GM18858 (cell line): ENCODE data around the gene SOBP.

Experiments
- ATAC-seq: cut with Tn5 transposase; IDR thresholded peaks from one replicate; pipeline ENCODE4 v1.9.1; 2021; ENCODE audit not compliant: unreplicated experiment

SOBP gene

GRCh38 chr6:107634324-107635056 lies 144.6 kb downstream of the SOBP start:
- ATAC-seq = no peak

GRCh38 chr6:107635057-107635515 lies 145.2 kb downstream of the SOBP start:
- no peak for ATAC-seq

DNA sequence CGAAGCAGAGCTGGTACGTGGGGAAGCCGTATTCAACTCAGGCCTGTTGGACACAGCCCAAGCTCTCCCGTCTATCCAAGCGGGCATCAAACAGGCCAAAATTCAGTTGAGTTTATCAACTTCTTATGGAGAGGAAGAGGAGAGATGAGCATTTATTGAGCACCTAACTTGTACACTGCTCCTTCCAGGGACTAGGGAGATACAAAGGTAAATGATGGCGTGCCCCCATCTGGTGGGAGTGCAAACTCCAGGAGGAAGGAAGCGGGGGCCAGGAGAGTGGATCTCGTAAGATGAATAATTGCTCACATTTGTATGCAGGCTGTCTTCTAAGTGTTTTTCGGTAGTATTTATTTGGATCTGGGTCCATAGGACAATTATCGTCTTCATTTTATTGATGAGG lies 146.6 kb downstream of the SOBP start:
- ATAC-seq = no peak

DNA sequence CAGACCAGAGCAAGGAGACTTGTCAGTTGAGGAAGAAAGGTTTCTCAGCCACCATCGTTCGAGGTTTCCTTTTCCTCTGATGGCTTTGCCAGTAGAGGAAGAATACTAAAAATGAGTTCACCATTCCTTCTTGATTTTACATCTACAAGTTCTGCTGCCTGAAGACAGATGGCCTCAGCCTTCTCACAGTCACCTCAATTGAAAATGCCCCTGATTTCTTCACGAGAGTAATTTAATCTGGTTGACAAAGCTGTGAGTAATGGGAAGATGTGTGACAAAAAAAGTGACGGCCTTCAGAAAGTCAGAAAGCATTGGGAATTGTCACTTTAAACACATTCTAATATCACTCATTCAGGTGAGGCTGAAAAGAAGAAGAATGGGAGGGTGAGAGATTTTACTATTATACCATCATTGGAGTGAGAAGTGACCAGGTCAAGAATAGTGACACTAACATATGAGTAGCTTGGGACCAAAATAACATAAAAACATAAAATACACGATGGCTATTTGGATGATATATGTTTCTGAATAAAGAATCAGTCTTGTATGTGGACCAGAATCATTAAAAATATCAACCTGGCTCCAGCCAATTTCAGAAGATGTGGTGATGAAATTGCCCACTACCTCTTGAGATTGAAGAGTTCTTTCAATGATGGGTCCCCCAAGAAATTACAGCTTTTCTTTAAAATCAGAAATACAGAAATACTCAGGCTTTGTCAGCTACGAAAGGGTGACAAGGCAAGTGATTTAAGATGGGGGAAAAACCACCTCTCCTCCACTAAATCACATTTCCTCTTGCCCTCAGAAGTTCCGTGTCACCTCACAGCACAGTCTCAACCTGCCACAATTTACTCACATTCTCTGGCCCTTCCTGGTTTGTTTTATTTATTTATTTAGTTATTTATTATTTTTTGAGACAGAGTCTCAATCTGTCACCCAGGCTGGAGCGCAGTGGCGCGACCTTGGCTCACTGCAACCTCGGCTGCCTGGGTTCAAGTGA lies 147.7 kb downstream of the SOBP start:
- no peak for ATAC-seq

- ATAC-seq = no peak
Measured at GRCh38 chr6:107638493-107638892, 148.6 kb downstream of the SOBP start.

- ATAC-seq = no peak
Measured at GRCh38 chr6:107639511-107639910, 149.6 kb downstream of the SOBP start.

DNA sequence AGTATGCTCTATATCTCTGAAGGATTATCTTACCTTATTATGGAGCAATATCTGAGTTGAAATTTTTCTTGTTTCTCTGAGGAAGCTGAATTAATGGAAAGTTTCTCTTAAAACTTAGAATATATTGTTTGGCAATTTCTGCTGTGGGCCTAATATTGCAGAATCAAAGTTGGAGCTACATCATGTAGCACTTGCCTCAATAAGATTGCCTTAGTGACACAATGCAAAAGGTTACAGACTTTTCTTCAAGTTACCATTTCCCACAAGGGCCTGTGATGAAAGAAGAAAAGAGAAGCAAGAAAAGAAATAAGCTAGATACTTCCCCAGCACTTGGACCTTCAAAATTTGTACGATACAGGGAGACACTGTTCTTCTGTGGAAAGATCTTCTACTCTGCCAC lies 151.2 kb downstream of the SOBP start:
- no peak for ATAC-seq

GRCh38 chr6:107641500-107641941 lies 151.6 kb downstream of the SOBP start:
- no peak for ATAC-seq

DNA sequence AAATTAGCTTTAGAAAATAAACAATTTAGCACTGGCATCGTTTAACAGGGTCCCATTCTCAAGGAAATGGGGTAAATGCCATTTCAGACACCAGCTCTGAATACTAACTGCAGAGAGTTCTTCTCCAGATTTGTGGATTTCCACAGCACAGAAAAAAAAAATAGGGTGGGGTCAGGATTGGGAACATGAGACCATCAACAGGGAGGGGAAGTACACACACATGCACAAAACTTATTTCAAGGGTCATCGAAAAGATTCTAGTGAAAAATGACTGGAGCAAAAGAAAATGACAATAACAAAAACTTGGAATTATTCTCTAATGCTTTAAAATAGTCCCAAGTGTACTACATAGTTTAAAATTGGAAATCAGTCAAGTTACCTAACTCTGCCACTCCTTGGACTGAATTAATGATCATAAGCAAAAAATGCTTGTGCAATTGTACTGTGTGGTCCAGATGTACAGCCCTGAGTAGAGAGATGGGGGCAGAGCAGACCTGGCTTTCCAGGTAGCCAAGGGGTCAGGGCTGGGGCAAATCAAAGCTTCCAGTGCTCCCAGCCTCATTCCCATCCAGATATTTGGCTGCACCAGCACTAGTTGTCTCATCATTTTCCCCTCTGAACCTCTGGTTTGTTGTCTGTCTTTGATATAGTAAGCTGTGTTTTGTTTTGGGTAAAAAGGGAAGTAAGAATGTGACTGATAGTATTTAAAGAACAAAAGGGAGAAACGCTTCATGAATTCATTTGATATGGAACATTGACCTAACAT lies 152.4 kb downstream of the SOBP start:
- ATAC-seq = peak; percentile 74

GRCh38 chr6:107642861-107643328 lies 153.0 kb downstream of the SOBP start:
- ATAC-seq = no peak

- no peak for ATAC-seq
Measured at GRCh38 chr6:107644513-107644912, 154.6 kb downstream of the SOBP start.

- no peak for ATAC-seq
Measured at GRCh38 chr6:107645740-107646139, 155.8 kb downstream of the SOBP start.

DNA sequence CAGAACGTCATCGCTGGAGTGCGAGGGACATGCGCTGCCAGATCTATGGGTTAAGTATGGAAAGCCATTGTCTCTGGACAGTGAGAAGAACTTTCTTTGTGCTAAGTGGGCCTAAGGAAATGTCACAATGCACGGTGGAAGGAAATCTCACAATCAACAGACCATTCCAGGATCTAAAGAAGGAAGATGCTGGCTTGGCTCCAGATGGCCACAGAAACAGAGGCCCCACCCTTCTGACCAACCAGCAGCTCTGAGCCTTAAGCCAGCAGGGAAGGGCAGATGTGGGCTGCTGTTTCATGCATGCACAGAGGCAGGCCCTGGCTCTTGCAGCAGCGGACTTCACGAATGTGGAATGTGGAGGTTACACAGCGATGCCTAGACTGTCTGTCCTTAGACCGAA lies 156.3 kb downstream of the SOBP start:
- no peak for ATAC-seq

GRCh38 chr6:107646776-107647438 lies 157.0 kb downstream of the SOBP start:
- no peak for ATAC-seq

- no peak for ATAC-seq
Measured at GRCh38 chr6:107647439-107647948, 157.6 kb downstream of the SOBP start.

GRCh38 chr6:107648983-107649382 lies 159.1 kb downstream of the SOBP start:
- ATAC-seq = no peak

GRCh38 chr6:107652526-107653182 lies 162.7 kb downstream of the SOBP start:
- ATAC-seq = no peak

GRCh38 chr6:107653183-107653580 lies 163.3 kb downstream of the SOBP start:
- no peak for ATAC-seq

GRCh38 chr6:107653861-107654394 lies 164.0 kb downstream of the SOBP start:
- no peak for ATAC-seq
